HG03558 (cell line): ENCODE measurements around the gene MYOM3.

Experiments
- ATAC-seq: cut with Tn5 transposase; IDR thresholded peaks from one replicate; pipeline ENCODE4 v1.9.1; 2021; ENCODE audit warnings: moderate number of reproducible peaks; ENCODE audit not compliant: unreplicated experiment; ENCODE audit errors: extremely low read depth

MYOM3 gene

DNA sequence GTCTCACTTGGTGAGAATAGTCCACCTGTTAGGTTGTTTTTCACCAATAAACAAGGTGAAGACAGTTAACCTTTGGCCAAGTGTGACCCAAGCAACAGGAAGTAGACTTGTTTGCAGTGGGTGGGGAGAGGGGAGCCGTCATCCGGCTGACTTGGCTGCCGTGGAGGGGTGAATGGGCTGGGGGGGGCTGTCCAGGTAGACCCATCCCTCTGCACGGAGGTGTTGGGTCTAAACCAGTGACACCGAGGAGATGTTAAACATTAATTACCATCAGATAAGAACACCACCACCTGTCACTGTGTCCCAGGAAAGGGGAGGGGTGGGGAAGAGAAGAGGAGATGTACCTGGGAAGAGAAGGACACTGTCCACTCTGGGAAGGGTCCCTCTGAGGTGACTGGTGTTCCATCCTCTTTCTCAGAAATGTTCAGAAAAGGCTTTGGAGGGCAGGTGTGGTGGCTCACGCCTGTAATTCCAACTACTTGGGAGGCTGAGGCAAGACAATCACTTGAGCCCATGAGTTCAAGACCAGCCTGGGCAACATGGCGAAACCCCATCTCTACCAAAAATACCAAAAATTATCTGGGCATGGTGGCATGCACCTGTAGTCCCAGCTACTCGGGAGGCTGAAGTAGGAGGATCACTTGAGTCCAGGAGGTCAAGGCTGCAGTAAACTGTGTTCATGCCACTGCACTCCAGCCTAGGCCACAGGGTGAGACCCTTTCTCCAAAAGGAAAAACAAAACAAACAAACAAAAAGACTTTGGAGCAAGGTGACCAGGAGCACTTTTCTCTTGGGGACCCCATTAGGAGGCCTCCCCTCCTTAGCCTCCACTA, 6.7 kb upstream of the MYOM3 start:
- ATAC-seq: no peak

DNA sequence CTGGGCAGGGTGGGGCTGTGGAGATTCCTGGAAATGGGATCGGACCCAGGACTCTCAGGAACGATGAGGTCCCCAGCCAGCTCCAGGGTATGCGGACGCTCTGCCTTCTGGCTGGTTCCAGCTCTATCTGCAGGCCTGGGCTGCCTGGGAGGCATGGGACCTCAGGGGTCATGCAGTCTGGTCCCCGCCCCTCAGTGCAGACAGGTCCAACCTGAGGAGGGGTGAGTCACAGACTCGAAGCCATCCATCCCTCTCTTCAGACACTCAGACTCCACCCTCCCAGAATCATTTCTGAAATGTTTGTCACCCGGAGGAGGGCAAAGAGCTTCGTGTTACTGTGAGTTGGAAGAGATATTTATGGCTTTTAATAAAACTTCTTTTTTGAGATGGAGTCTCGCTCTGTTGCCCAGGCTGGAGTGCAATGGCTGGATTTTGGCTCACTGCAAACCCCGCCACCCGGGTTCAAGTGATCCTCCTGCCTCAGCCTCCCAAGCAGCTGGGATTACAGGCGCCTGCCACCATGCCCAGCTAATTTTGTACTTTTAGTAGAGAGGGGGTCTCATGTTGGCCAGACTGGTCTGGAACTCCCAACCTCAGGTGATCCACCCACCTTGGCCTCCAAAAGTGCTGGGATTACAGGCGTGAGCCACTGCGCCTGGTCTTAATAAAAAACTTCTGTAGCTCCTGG, 5.9 kb upstream of the MYOM3 start:
- no peak for ATAC-seq

DNA sequence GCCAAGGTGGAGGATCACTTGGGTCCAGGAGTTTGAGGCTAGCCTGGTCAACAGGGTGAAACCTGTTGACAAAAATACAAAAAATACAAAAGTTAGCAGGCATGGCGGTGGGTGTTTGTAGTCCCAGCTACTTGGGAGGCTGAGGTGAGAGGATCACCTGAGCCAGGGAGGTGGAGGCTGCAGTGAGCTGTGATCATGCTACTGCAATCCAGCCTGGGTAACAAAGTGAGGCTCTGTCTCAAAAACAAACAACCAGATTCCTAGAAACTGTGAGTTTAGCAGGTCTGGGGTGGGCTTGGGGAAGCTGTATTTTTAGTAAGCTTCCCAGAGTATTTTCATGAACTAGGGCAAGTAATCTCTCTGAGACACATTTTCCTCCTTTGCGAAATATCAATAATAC, 5.2 kb upstream of the MYOM3 start:
- ATAC-seq: no peak

DNA sequence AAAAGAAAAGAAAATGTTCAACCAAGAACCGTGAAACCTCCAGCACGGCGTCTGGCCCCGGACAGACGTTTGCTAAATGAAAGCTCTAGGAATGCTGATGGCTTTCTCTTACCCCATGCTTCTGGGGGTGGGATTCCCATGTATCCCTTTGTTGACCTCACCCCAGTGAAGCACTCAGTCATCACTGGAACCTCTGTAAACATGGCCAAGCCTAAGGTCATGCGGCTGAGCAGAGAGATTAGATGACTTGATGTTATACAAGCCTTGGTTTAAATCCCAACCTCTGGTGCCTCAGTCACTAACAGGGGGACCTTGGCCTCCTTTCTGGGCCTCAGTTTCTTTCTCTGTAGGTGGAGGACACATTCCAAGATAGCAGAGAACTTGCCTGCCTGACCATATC, 2.8 kb upstream of the MYOM3 start:
- no peak for ATAC-seq

DNA sequence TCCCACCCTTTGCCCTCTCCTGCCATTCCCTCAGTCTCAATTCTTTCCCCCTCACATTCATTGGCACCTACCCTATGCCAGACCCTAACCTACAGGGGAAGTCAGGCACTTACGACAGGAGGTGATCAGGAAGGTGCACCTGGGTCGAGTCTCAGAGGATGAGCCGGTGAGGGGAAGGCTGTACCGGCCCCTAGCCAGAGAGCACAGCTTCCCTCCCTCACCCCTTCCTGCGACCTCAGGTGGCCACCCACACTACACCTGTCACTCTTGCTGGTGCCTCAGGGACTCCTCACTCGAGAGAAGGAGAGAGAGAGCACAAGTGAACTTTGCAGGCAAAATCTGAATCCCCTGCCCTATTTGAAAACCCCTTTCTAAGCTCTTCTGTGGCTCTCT, 1.7 kb upstream of the MYOM3 start:
- ATAC-seq: no peak

DNA sequence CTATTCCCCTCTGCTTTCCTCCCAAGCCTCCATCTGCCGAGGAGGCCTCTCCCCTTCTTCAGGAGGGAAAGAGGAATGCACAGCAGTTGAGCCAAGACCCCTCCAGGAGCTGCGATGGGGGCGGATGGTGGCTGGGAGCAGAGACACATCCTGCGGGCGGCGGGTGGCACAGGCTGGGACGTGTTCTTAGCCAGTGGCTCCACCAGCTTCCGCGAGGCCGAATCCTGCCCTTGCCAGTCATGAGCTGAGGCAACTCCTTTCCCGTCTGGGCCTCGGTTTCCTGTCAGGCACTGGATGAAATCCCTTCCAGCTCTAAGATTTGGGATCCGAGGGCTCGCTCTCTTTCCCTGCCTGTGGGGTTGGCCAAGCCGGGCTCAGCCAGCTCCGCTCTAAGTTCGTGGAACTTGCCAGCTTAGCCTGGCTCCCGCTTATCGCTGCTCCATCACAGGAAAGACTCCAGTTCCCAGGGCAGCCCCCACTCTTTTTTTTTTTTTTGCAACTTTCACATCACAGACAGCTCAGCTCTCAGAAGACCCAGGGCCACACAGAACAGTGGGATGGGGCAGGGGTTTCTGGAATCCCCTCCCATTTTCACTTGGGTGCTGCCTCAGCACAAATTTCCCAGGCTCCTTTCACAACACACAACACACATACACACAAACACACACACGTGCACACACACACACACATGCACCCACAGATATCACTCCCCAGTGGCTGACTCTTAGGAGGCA, 506 bp downstream of the MYOM3 start:
- no peak for ATAC-seq

DNA sequence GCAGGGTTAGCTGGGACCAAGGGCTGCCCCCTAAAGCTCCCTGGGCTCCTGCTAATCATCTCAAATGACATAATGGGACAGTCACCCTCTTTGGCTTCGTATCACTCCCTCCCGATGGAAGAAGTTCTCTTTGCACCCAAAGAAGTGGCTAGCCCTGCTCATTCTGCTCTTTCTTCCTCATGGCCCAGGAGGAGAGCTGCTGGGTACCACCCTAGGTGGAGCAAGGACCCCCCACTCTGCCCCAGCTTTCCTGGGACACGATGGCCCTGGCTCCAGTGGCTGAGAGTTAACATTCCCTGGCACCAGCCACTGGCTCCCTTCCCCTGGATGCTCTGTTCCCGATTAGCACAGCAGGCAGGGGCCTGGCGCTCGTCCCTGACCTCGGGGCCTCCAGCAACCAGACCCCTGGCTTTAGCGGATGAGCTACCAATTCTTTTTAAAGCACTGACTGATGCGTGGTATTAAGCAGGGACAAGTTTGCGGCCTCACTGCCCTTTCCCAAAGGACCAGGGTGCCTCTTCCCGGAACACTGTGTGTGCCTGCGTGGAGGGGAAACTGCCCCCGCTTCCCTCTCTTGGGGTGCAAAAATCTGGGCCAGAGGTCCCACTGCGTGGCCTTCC, 1.2 kb downstream of the MYOM3 start:
- no peak for ATAC-seq

DNA sequence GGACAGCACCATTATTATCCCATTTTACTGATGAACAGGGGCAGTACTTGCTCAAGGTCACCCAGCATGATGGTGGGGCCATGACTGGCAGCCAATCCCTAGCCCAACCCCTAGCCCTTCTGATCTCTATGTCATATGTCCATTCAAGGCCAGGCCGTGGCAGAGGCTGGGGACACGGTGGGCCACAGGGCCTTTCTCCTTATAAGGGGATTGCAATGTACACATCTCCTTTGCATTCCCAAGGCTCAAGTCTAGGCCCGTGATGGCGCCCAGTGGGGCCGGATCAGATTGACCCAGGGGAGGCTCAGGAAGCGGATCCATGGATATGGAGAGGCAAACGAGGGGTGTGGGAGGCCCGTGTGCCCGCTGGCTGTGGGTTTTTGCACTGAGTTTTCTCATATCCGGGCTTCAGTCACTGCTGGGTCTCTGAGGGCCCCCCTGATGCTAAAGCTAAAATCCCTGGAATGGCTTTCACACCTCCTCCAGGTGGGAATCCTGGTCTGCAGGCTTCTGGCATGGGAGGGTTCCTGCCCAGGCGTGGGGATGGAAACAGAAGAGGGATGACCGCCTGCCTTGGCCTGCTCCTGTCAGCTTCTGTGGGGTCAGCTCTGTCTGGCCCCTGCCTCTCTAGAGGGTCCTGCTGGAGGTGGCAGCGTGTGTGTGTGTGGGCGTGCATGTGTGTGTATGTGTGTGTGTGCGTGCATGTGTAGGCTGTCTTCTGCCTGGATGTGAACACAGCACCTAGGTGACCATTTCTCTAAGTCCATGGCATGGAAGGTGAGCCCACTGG, 2.1 kb downstream of the MYOM3 start:
- no peak for ATAC-seq

DNA sequence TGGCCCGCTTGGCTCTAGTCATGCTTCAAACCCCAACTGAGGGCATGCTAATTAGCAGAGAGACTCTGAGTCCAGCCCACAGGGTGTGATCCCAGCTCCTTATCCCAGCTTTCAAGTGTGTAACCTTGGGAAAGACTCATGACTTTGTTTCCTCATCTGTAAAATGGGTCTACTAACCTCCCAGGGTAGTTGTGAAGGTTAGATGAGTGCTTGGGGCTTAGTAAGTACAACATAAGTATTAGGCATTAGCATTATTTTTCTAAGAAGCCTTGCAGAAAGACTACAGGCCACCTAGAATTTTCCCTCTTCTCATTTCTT, 2.8 kb downstream of the MYOM3 start:
- ATAC-seq: no peak

DNA sequence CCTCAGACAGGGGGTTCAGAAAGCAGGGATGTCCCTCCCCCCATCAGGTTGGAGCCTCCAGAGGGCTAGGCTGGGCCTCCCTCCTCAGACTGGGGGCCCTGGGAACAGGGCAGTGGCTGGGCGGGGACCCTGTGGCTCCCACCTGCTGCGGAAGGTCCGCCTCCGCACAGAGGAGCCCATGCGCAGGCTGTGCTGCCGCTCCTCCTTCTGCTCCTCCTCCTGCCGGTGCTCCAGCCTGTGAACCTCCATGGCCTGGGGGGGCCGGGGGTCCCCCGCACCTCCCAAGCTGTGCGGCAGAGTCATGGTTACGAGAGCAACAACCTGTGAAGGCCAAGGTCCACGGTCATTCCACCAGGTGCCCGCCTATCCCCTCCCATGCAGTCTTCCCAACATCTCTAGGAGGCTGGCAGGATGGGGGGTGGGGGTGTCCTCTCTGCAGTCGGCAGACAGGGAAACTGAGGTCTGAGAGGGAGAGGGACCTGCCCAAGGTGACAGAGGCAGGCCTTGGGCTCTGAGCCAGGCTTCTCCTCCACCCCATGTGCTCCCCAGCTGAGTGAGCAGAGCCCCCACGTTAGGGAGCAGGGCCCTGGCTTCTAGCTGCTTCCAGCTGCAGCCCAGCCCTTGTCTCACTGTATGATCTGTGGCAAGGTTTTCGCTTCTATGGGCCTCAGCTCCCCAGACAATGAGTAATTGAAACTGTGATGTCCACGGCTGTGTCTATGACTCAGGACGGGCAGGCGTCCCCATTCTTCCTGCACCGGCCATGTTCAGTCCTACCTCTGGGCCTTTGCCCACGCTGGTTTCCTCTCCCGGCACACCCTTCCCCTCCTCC, 3.4 kb downstream of the MYOM3 start:
- no peak for ATAC-seq

DNA sequence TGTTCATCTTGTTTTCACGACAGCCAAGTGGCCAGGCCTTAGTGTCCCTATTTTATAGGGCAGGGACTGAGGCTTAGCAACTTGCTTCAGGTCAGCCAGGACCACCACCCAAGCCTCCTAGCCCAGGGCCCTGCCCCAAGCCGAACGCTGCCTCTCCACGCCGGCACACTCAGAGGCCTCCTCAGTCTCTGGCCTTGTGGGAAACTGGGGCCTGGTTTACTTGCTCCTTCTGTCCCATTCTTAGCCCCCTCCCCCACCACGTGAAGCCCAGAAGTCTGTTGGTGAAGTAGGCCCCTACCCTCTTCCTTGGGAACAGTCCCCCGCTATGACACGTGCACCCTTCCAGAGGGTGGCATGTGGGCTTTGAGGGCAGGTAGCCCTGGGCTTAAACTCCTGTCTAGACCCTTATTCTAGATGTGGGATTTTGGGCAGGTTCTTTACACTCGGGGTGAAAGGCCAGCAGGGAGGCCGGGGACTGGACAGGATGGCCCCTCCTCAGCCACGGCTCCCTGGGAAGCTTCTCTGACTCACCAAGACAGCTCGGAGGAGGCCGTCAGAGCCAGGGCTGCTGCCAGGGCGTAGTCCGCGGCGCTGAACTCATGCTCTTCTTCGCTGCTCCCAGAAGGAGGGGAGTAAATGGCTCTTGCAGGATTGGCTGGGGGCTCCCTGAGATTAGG, 4.3 kb downstream of the MYOM3 start:
- ATAC-seq: no peak

DNA sequence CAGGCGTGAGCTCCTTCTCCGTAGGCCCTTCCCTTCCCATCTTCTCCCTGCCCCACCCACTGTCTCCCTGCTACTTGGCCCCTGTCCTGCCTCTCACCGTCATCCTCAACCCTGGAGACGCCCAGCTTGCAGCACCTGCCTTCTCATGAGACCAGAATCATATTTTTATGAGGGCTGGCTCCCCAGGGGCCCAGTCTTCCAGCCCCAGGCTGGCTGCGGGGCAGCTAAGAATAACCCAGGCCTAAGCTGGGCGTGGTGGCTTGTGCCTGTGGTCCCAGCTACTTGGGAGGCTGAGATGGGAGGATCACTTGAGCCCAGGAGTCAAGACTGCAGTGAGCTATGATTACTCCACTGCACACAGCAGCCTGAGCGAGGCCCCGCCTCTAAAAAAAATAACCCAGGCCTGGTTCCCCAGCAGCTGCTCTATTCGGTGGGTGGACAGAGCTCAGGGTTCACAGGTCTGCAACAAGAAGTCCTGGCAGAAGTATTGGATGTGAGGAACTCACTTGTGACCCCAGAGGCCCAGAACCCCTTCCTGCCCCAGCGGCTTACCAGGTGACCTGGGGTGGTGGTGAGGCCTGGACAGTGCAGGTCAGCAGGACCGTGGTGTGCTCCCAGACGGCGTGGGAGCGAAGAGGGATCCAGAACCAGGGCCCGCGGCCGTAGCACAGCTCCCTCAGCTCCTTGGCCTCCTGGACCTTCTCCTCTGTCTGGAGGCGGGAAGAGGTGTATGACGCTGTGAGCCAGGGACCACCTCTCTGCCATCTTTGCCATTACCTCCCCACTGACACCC, 6.4 kb downstream of the MYOM3 start:
- ATAC-seq: no peak

DNA sequence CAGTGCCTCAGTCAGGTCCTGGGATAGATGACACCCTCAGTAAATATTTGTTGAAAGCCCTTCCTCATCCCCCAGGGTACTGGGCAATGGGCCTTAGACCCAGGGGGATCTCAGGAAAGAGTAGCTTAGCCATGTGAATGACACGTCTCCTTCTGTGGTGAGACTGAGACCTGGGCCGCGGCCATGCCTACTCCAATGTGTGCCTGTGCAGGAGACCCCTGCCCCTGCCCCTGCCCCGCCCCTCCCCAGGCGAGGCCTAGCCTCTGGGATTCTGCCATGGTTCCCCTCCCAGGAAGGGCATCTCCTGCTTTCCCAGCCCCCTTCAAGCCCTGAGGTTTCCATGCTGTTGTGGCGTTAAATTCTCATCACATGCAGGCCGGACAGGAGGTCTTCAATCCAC, 7.1 kb downstream of the MYOM3 start:
- ATAC-seq: no peak

DNA sequence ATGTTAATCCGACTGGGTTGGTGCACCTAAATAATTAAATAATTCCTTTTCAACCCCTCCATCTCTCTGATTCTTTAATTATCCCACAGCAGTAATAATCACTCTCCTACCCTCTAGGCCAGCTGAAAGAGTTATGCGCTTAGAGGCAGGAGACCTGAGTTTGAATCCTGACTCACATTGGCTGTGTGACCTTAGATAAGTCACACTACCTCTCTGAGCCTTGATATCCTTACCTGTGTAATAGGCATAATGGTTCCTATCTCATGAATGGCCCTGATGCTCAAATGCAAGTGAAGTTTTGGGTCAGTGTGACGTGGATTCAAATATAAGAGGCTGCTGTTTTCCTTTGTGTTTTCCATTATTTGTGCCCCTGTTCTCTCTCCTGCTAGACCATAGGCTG, 8.1 kb downstream of the MYOM3 start:
- no peak for ATAC-seq

DNA sequence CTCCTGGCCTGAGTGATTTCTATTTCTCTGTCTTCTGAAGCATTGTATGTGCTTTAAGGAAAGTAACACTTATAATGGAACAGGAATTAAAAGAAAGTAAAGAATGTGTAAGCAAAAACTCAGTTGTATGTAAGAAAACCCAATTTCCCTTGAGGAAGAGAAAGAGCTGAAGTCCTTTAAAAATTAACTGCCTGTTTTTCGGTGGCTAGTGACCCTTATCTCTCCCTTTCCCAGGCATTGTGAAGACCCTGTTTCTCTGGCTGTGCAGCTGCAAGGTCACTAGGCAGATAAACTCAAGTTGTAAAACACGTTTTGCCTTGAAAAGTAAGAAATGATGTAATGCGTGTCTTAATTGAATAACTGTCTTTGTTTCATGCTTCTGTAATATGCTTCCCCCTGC, 8.5 kb downstream of the MYOM3 start:
- ATAC-seq: no peak

DNA sequence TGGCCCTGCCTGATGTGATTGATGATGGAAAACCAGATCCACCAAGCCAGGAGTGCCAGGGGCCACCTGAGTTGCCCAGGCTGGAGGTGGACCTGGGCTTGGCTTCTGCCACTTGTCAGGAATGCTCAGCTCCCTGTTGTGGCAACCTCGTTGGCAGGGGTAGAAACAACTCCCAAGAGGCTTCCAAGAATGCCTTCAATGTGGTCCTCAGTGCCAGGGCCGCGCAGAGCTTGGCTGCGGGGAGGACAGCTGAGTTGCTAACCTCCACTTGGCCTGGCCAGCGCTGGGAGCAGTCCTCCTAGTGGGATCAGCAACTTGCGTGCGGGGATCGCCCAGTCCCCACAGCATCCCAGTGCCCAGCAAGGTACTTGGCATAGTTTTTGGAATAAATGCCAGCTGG, 9.0 kb downstream of the MYOM3 start:
- ATAC-seq: no peak

DNA sequence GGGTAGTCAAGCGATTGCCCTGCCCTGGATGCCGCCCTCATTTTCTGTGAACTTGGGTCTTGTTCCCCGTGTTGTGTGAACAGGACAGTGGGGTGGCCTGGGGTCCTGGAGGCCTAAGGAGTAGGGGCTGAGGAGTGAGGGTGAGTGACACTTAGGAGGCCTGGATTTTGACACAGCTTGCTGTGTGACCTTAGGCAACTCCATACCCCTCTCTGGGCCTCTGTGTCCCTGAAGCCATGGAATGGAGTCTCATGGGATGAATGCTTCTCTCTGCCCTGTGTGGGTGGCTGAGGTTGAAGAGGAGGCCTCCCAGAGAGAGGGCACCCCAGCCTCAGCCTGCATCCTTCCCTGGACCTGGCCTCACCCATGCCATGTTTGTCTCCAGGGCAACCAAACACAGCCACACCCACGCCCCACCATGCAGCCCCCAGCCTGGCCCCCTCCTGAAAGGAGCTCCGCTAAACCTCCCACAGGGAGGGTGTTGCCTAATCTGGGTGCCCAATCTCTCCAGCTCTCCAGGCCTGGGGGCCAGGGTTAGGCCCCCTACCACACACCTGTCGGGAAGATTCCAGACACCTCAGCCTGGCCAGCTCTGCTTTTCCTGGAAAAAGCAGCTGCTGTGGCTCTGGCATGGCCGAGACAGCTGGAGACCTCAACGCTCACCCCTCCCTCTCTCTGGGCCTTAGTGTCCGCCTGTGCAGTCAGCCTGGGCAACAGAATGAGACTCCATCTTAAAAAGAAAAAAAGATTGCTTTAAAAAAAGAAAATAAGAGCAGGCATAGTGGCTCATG, 9.9 kb downstream of the MYOM3 start:
- ATAC-seq: no peak
